ENCODE results near the gene TTC39A.

TTC39A gene

DNA sequence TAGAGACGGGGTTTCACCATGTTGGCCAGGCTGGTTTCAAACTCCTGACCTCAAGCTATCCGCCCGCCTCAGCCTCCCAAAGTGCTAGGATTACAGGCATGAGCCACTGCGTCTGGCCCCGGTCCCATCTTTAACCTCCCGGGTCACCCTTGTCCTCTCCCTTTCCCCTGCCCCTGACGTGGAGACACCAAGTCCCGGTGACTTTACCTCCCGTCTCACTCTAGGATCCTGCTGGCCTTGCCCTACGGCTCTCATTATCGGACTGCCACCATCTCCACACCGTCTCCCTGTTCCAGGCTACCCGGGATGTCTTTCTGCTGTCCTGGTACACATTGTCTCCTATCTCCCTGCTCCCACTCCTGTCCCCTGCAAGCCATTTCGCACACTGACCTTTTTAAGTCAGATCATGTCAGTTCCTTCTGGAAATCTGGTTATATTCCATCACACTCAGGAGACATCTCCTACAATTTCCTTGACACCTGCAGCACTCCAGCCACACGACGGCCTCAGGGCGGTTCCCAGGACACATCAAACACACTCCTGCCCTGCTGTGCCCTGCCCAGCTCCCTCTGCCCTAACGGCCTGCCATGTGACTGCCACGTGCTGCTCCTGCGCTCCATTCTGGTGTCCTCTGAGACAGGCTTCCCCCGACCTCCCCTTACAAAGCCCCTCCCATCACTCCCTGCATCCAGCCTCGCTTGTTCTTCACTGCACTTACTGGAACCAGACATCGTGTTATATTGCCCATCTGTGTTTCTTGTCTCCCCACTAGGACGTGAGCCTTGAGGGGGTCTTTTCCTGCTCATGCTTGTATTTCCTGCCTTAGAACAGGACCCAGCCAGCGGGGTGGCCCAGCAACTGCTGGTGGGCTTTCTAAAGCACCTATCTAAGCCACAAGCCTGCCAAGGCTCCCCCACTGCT, 32.7 kb downstream of the TTC39A start:
- DNase-seq (ENCODE audit: low read depth in 2 of 2): no peak

GRCh38 chr1:51296383-51297357, 33.7 kb downstream of the TTC39A start:
- peak; percentile 43 to 69 for DNase-seq (ENCODE audit: low read depth in 2 of 2)

- no peak for DNase-seq (ENCODE audit: low read depth in 2 of 2)
Measured at GRCh38 chr1:51295926-51296325, 34.4 kb downstream of the TTC39A start.

DNA sequence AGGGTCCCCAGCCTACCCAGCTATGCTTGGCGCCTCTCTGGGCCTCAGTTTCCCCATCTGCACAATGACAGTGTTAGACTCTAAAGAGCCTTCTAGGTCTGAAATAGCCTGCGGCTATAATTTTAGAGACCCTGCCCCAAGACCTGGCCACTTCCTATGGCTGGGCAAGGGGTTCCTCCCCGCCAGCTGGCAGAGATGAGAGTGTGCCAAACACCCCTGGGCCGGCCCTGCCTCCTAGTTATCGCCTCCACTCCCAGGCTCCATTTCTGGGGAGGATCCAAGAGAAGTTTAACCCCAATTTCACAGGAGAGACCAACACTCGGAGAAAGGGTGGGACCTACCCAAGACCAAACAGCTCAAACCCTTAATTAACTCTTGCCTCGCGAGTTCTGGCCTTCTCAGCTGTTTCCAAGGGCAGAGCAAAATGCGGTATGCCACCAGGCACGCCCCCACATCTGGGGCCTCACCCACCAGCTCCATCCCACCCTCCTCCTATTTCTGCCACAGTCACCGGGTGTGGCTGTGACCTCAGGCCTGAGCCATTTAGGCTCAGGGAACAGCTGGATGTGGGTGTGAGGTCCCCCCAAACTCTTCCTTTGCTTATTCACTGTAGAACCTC, 35.7 kb downstream of the TTC39A start:
- DNase-seq (ENCODE audit: low read depth in 2 of 2): no peak

GRCh38 chr1:51293898-51294515, 36.4 kb downstream of the TTC39A start:
- no peak for DNase-seq (ENCODE audit: low read depth in 2 of 2)

GRCh38 chr1:51290489-51290847, 39.9 kb downstream of the TTC39A start:
- no peak for DNase-seq (ENCODE audit: low read depth in 2 of 2)

DNA sequence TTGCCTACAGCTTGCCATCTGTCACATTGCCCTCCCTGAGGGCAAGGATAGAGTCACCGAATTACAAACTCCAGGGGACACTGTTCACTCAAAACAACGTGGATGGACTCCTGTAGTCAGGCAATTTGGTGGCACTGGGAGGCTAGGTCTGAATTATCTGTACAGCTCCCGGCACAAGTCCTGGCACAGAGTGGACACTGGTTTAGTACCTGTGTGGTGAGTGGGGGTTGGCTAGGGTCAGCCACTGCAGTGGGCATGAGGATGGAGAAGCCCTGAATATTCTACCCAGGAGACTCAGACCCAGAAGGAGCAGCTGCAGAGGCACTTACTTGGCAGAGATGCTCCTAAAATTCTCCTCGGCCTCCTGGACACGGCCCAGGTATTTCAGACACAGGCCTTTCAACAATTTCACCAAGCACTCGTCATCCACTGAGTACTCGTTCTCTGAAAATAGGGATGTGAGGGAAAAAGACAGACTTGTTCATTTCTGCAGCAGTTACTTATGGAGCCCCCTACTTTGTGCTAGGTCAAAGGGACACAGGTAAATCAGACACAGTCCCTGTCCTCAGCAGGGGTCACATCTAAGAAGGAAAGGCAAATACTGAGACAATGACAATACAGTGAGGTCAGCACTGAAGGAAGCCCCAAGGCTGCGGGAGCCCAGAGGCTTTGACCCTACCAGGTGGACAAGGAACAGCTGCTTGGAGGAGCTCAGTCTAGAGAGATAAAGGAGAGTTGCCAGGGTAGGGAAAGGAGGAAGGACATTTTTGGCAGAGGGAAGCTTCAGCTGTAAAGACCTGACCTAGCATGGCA, 40.5 kb downstream of the TTC39A start:
- no peak for DNase-seq (ENCODE audit: low read depth in 2 of 2)

DNA sequence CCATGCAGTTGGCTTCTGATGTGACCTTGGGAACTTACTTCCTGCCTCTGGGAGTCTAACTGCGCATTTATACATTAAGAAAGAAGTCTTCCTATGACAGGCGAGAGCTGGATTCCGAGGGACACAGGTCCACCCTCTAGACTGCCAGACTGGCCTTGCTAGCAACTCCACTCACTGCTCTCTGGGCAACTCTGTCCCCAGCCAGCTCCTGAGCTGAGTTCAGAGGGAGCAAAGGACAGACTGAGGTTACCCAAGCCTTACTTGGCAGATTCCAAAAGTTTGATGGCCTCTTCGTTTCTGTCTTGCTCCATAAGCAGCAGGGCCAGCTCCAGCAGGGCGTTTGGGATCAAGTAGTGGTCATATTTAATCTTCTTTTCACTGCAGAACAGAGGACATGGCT, 41.8 kb downstream of the TTC39A start:
- no peak for DNase-seq (ENCODE audit: low read depth in 2 of 2)

DNA sequence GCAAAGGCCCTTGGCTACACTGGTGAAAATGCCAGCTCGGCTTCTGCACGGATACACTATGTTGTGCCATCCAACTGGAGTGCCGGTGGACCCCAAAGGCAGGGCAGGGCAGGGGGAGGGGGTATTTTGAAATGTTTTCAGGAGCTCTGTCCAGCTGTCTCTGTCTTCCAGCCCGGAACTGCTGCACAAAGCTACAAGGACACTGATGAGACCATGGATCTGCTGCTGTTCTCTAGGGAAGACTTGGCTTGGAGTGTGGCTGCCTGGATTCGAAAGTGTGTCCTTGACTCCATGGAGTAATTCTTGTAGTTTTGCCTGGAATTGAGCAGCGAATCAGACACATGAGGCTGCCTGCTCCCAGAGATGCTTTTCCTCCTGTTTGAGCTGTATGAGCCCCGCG, 42.4 kb downstream of the TTC39A start:
- DNase-seq (ENCODE audit: low read depth in 2 of 2): no peak

- DNase-seq (ENCODE audit: low read depth in 2 of 2): no peak
Measured at GRCh38 chr1:51285055-51285454, 45.3 kb downstream of the TTC39A start.

- DNase-seq (ENCODE audit: low read depth in 2 of 2): no peak
Measured at GRCh38 chr1:51284487-51284954, 45.8 kb downstream of the TTC39A start.

DNA sequence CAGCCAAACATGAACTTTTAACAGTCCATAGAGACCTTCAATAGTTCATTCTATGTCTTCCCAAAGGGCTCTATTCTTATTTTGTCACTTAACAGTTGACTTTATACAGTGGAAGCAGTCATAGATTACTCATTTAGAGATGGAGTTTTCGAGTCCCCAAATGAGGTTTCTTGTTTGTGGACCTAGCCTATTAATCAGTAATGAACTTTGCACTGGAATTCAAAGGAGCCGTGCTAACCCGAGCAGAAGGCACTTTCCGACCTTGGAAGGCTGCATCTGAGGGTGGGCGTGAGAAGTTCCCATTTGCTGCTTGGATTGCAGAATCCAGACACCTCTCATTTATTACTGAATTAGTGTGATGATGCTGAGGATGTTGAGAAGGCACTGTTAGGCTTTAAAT, 46.4 kb downstream of the TTC39A start:
- no peak for DNase-seq (ENCODE audit: low read depth in 2 of 2)

DNA sequence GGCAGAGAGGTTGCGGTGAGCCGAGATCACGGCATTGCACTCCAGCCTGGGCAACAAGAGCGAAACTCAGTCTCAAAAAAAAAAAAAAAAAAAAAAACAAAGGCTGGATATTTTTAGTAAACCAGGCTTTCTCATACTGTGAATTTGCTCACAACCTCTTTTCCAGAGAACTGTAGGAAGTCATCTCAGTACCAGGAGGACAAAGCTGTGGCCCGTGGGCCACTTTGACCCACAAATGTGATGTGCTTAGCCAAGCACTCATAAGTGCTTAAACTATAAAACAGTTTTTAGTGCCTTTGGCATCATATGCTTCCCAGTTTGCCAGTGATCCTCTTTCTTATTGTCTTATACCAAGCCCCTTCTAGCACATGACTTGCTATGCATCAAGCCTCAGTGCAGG, 47.8 kb downstream of the TTC39A start:
- DNase-seq (ENCODE audit: low read depth in 2 of 2): no peak

GRCh38 chr1:51281807-51282206, 48.6 kb downstream of the TTC39A start:
- no peak for DNase-seq (ENCODE audit: low read depth in 2 of 2)

DNA sequence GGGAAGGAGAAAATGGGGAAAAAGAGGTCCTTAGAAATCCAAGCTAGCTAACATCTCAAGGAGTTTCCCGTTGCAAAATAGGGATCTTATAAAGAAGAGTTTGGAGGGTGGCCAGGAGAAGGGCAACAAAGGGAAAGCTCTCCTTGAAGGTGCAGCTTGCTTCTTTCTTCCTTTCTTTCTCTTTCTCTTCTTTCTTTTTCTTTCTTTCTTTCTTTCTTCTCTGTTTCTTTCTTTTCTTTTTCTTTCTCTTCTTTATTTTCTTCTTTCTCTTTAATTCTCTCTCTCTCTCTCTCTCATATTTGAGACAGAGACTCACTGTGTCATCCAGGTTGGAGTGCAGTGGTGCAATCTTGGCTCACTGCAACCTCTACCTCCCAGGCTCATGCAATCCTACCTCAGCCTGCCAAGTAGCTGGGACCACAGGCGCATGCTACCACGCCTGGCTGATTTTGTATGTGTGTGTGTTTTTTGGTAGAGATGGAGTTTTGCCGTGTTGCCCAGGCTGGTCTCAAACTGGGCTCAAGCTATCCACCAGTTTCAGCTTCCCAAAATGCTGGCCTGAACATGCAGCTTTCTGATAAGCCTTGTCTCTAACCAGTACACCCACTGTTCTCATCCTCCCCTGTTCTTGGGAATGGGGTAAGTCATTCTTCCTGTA, 49.9 kb downstream of the TTC39A start:
- DNase-seq (ENCODE audit: low read depth in 2 of 2): no peak

- DNase-seq (ENCODE audit: low read depth in 2 of 2): no peak
Measured at GRCh38 chr1:51276286-51276685, 54.1 kb downstream of the TTC39A start.

- no peak for DNase-seq (ENCODE audit: low read depth in 2 of 2)
Measured at GRCh38 chr1:51274676-51275075, 55.7 kb downstream of the TTC39A start.

- DNase-seq (ENCODE audit: low read depth in 2 of 2): no peak
Measured at GRCh38 chr1:51272916-51273315, 57.4 kb downstream of the TTC39A start.

GRCh38 chr1:51270751-51271150, 59.6 kb downstream of the TTC39A start:
- DNase-seq (ENCODE audit: low read depth in 2 of 2): no peak

DNA sequence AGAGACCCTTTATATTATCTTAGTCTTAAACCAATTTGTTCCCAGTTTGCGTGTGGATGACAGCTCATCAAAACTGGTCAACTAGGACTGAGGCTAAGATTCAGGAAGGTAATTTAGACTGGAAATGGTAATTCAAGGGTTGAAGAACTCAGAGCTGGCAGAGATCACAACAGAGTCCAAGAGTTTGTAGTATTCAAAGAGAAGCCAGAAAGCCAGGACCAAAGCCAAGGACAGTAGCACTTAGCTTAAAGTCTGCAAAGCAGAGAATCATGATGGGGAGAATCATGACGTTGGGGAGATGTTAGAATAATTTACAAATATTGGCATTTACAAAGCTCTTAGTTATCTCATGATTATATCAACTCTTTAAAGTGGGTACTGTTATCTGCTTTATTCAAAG, 61.7 kb downstream of the TTC39A start:
- DNase-seq (ENCODE audit: low read depth in 2 of 2): no peak
